HG03103 (cell line): ENCODE measurements around the gene SPACA7.
"Not testable (repeated sequence)": the region's sequence is repeated elsewhere in the genome, so short reads cannot be mapped to it uniquely, and the experiment has no call there.

Source experiments
- ATAC-seq: cut with Tn5 transposase; IDR thresholded peaks from one replicate; pipeline ENCODE4 v1.9.1; 2021; ENCODE audit warnings: low read depth; ENCODE audit not compliant: unreplicated experiment

The SPACA7 gene

DNA sequence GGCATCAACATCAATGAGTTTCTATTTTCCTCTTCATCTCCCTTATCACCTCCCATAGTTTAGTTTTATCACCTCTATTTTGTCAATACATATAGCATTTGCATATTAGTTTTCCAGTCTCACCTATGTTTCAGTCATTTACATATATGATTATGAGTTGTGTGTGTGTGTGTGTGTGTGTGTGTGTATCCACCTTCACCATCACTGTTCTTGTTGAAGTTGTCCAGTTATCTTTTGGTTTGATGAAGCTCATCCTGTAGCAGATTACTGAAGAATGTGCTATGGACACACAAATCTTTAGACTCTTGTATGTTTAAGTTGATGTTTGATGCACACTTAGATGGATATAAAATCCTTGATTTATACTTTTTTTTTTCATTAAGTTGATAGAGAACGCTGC lies 40.5 kb downstream of the SPACA7 start:
- no peak for ATAC-seq

GRCh38 chr13:112417079-112417478 lies 40.9 kb downstream of the SPACA7 start:
- ATAC-seq: no peak

DNA sequence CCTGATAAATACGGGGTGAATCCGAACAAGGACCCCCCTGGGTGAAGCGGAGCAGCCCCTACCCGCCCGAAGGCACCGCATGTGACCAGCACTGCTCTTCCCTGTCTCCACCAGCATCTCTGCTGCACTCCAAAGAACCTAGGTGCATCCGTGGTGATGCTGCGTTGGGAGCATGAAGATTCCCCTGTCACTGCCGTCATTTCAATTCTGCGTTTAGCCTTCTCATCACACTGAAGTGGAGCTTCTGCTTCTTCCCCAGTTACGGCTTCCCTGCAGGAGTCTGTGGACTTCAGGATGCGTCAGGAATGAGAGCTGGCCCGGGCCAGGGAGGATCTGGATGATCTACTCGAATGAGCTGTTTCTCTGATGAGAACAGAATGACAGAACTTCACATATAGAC lies 47.9 kb downstream of the SPACA7 start:
- no peak for ATAC-seq

GRCh38 chr13:112428704-112429103 lies 52.5 kb downstream of the SPACA7 start:
- ATAC-seq: no peak

DNA sequence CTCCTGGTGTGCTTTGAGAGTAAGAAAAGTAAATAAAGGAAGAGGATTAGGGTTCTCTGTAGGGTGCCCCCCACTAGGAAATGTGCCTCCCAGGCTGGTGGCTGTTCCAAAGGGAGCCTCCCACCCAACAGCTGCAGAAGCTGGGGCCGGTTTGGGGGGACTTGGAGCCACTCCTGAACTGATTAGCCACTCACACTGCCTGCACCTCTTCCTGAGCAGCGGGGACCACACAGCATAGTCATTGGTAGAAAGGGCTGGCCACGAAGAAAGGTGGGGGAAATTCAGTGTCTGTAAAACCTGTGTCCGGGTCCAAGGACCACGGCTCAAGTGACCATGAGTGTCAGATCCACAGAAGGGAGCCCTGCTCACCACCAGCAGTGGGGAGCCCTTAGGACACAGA lies 55.6 kb downstream of the SPACA7 start:
- no peak for ATAC-seq

DNA sequence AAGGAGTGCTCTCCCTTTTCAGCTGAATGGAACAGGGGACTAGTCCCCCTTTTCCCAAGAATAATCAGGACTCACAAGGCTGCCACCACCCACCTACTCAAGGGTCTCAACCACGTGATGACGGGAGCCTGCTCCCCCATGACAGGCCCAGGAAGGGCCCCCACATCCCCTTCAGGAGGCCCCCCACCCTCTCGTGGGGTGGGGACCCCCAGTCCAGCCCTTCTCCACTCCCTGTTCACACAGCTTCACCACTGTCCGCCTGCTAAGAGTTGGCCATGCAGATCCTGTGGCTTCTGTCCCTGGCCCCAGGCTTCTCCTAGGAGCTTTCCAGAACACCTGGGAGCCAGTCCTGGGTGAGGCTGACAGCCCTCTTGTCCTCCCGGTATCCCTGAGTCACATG lies 56.6 kb downstream of the SPACA7 start:
- ATAC-seq: not testable (repeated sequence)

- ATAC-seq: not testable (repeated sequence)
Observed at GRCh38 chr13:112433517-112433916, 57.4 kb downstream of the SPACA7 start.

DNA sequence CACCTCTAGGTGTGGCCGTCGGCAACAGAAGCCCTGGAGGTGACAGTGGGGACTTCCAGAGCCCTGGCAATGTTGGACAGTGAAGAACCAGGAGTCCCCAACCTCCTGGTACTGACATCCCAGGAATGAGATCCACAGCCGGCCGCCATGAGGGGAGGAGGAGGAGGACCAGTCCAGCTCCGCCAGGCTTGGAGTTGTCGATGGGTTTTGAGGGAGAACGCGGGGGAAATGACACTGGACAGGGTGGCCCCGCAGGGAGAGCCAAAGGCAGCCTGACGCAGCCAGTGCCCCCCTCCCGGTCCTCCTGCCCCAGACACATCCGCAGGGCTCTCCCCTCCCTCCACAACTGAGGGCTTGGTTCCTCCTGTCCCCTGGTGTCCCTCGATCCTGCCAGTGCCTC lies 57.9 kb downstream of the SPACA7 start:
- no peak for ATAC-seq

DNA sequence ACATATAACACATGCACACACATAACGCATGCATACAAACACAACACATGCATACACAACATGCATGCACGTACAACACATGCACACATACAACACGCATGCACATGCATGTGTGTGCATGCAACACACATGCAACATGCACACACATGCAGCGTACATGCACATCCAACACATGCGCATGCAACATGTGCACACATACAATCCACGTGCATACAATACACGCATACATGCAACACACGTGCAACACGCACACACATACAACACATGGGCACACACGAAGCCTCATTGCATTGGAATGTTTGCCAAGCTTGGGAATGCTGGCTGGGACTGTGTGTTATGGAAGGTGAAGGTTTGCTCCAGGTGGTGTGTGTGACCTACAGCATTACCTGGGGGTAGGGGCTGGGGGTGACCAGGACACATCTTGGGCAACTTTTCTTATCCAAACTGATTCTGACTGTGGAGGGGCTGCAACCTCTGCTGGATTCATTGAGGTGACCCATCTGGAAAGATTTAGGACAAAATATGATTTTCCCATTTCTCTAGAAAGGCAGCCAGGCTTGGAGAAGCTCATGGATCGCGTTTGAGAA lies 58.9 kb downstream of the SPACA7 start:
- no peak for ATAC-seq

DNA sequence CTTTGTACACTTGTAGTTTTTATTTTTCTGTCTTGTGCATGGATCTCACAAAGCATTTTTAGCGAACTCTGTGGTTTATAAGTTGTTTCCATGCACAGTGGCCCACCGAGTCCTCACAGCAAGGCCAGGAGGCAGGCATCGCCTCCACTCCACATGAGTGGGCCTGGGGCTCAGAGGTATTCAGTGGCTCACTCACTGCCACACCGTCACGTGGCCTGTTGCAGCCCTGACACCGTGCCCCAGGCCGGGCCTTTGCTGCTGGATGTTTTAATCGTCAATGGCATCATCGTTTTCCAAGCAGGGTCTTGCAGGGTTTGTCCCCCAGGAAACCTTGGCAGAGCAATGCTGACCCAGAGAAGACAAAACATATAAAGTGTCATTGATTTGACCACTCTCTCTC lies 59.8 kb downstream of the SPACA7 start:
- ATAC-seq: no peak

DNA sequence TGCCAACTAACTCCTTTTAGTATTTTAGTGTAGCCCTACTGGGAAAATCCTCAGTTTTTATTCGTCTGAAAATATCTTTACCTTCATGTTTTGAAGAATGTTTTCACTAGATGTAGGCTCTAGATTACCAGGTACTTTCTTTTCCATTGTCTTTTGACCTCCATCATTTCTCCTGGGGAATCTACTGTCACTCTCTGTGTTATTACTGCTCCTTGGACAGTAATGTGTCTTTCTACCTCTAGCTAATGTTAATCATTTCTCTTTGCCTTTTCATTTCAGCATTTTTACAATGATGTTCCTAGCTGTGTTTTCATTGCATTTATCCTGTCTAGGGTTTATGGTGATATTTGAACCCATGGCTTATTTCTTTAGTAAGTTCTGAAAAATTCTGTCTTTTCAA lies 61.9 kb downstream of the SPACA7 start:
- ATAC-seq: no peak

DNA sequence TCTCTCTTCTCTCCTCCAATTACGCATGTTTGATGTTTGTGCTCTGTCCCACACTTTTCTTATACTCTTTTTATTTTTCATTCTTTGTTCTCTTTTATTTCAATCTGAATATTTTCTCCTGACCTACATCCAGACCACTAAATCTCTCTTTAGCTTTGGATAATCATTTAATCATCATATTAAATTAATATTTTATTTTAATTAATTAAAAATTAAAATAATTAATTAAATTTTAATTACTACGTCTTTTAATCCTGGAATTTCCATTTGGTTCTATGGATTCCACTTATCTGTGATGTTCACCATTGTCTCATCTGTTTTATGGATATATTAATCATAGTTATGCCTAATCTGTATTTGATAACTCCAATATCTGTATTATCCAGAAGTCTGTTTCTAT lies 62.4 kb downstream of the SPACA7 start:
- no peak for ATAC-seq

DNA sequence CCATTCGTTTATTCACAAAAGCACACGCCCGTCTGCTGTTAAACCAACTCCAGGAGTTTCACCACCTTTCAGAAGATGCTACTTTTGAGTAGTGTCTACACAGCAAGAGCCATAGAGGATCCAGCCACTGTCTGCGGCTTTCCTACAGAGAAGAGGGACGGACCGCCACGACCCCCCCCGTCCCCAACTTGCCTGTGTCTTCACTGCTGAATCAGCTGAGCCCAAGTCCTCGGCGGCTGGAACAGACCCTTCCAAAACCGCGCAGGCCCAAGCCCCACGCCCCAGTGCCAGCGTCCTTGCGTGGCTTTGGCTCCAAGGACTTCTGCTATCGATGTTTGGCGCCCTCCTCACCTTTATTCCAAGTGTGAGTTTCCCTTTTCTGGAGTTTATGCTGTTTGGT lies 65.1 kb downstream of the SPACA7 start:
- no peak for ATAC-seq

- ATAC-seq: no peak
Observed at GRCh38 chr13:112441779-112442310, 65.7 kb downstream of the SPACA7 start.

GRCh38 chr13:112442483-112443090 lies 66.4 kb downstream of the SPACA7 start:
- ATAC-seq: no peak

DNA sequence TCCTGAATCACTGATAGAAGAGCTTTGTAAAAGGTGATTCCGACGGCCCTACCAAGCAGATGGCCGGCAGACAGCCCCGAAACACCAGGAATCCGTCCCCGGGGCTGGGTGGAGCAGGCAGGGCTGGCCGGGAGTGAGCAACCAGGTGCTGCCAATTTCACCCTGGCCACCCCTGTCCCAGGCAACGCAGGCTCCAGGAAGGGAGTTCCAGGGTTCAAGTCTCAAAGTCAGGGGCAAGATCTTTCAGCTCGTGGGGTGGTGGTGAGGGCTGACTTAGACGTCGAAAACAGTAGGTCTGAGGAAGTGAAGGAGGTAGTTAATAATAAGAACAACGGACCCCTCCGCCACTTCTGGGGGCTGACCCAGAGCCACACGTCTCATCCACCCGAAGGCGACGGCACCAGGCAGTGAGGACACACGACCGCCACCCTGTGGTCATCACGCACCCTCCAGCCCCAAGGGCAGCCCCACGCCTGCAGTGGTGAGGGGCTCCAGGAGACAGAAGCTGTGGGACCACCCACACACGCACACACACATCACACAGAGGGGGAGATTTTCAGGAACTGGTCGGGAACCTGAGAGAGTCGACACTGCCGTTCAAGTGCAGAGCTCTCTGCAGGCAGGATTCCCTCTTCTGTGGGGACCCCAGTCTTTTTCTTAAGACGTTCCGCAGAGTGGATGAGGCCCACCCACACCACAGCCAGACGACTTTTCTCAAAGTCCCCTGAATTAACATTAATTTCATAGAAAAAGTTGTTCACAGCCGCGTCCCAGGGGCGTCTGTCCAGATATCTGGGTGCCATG lies 67.2 kb downstream of the SPACA7 start:
- no peak for ATAC-seq

- peak; percentile 82 for ATAC-seq
Observed at GRCh38 chr13:112443995-112444311, 67.8 kb downstream of the SPACA7 start.

GRCh38 chr13:112444416-112445399 lies 68.6 kb downstream of the SPACA7 start:
- ATAC-seq: no peak

- ATAC-seq: no peak
Observed at GRCh38 chr13:112445411-112446271, 69.5 kb downstream of the SPACA7 start.
